Lower lobe of right lung (tissue), 2 donors: ENCODE measurements around the gene CLDN9. TPM values are rescaled to one million over a fixed set of nuclear protein-coding genes. Genes with fewer than 3 reads are reported as not detected.

Experiments
- ATAC-seq, 2 donors: fragments of 200-7000 bp; cut with Tn5 transposase; one replicate each; pipeline ENCODE4 v1.9.1; 2020 to 2022; ENCODE audit warnings: mild to moderate bottlenecking in 2 of 2, moderate library complexity in 2 of 2
- DNase-seq: peaks from one replicate; pipeline ENCODE4 v3.0.0-alpha.2; 2020
- H3K27ac ChIP-seq: fragments of 200-600 bp; one replicate; pipeline ENCODE4 v1.8.0; 2022
- H3K27me3 ChIP-seq: fragments of 200-600 bp; one replicate; pipeline ENCODE4 v1.8.0; 2022; ENCODE audit warnings: low read depth
- H3K36me3 ChIP-seq: fragments of 200-600 bp; one replicate; pipeline ENCODE4 v1.8.0; 2022; ENCODE audit warnings: mild to moderate bottlenecking
- H3K4me1 ChIP-seq: fragments of 200-600 bp; one replicate; pipeline ENCODE4 v1.8.0; 2022
- H3K4me3 ChIP-seq: fragments of 200-600 bp; one replicate; pipeline ENCODE4 v1.8.0; 2022; ENCODE audit warnings: mild to moderate bottlenecking
- H3K9me3 ChIP-seq: fragments of 200-600 bp; one replicate; pipeline ENCODE4 v1.8.0; 2022
- intact Hi-C: fragments of 100-400 bp; cut with DNase I; formaldehyde crosslinking; loops from one replicate; pipeline ENCODE4 v1.11.0; 2022
- total RNA-seq: library from RNA; stranded (reverse); fragmentation: NEBNext Ultra II Directional; extraction: Animal tissue kit (Norgen Biotek cat#: 25700); gene quantifications from one replicate; pipeline ENCODE4 v1.2.1, GENCODE V29; 2021
- TF ChIP-seq, protein P1 (sequence below): fragments of 200-600 bp; IDR thresholded peaks from one replicate; pipeline ENCODE4 v1.8.0; 2022; ENCODE audit warnings: antibody characterized with exemption, mild to moderate bottlenecking
- donor health status: DM: no; HTN: yes; CAD: no; lungs with severe emphysema.

Gene CLDN9
- total RNA-seq, 1 donor from 2014 or later, result 1.0 TPM

GRCh38 chr16:3017344-3017743 lies 4.6 kb downstream of the CLDN9 start:
- Histone ChIP-seq H3K27ac (no peak overlapping the region), H3K27me3 (peaks cover 38% of the 10 kb centered on the region), H3K9me3 (no peaks in the 10 kb centered on the region), H3K36me3 (no peaks in the 10 kb centered on the region), H3K4me3 (no peak overlapping the region), H3K4me1 (peaks cover 40% of the 10 kb centered on the region)
- intact Hi-C loops, result no loop called here
- TF ChIP-seq, protein P1, sequence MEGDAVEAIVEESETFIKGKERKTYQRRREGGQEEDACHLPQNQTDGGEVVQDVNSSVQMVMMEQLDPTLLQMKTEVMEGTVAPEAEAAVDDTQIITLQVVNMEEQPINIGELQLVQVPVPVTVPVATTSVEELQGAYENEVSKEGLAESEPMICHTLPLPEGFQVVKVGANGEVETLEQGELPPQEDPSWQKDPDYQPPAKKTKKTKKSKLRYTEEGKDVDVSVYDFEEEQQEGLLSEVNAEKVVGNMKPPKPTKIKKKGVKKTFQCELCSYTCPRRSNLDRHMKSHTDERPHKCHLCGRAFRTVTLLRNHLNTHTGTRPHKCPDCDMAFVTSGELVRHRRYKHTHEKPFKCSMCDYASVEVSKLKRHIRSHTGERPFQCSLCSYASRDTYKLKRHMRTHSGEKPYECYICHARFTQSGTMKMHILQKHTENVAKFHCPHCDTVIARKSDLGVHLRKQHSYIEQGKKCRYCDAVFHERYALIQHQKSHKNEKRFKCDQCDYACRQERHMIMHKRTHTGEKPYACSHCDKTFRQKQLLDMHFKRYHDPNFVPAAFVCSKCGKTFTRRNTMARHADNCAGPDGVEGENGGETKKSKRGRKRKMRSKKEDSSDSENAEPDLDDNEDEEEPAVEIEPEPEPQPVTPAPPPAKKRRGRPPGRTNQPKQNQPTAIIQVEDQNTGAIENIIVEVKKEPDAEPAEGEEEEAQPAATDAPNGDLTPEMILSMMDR, result no peak
- ATAC-seq, result no peak
- no peak for DNase-seq

DNA sequence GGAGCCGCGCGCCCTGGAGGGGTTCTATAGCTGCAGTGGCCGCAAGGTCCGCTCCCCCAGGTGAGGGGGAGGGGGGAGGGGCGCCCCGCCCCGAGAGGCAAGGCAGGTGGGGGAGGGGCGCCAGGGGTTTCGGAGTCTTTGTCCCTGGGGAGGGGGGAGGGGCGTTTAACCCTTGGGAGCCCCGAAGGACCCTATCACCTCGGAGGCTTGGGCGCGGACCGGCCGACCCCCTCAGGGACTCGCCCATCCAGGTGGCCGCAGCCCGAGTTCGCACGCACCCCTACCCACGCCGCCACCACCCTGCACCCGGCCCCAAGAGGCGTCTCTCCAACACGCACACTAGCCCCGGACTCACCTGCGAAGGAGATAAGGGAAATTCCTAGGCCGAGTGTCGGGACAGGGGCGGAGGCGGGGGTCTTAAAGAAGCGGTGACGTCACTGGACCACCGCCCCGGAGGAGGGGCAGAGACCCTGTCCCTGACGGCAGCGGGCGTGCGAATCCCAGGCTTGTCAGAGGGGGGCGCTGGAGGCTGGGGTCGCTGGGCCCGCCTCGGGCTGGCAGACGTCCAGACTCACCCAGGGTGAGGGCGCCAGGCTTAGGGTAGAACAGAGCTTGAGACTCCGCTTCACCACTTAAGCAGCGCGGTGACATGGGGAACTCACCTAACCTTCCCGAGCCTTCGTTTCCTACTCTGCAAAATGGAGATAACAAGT lies 5.2 kb downstream of the CLDN9 start, which contains the start of gene CLDN6:
CLDN6 (minus strand) TSS at position 390 of the 713 bp plus-strand sequence. CDS start 2,162 bp downstream, outside the sequence.
- no peak for DNase-seq
- Histone ChIP-seq H3K4me1 (peaks cover 47% of the 10 kb centered on the region), H3K27ac (no peak within 1 kb of the TSS), H3K4me3 (no peak within 1 kb of the TSS), H3K27me3 (peaks cover 32% of the 10 kb centered on the region), H3K9me3 (no peaks in the 10 kb centered on the region), H3K36me3 (no peaks in the 10 kb centered on the region)
- ATAC-seq, result no peak
- TF ChIP-seq, protein P1, result peak; percentile 13
- intact Hi-C loops, result no loop called here

GRCh38 chr16:3019594-3020246 lies 7.0 kb downstream of the CLDN9 start:
- TF ChIP-seq, protein P1, result no peak

GRCh38 chr16:3020247-3020603 lies 7.5 kb downstream of the CLDN9 start, which contains the start of gene TNFRSF12A:
Gene TNFRSF12A (plus strand): TSS chr16:3020368. CDS start chr16:3020398, 30 bp downstream.
- TF ChIP-seq, protein P1, result no peak
- Histone ChIP-seq H3K9me3 (no peaks in the 10 kb centered on the region), H3K27ac (peak within 1 kb of the TSS; percentile 94), H3K27me3 (peaks cover 18% of the 10 kb centered on the region), H3K36me3 (no peaks in the 10 kb centered on the region), H3K4me3 (peak within 1 kb of the TSS; percentile 77), H3K4me1 (peaks cover 64% of the 10 kb centered on the region)
- peak; percentile 61 to 66 for ATAC-seq
- DNase-seq, result peak; percentile 88
- intact Hi-C loops, result no loop called here

More at GRCh38 chr16:3019594-3020246, 7.0 kb downstream of the CLDN9 start:
- no peak overlapping the region for H3K27ac ChIP-seq
- intact Hi-C loops, result no loop called here
- peaks cover 59% of the 10 kb centered on the region for H3K4me1 ChIP-seq
- DNase-seq (no peak), ATAC-seq (no peak)
- H3K9me3 ChIP-seq, result no peaks in the 10 kb centered on the region
- H3K4me3 ChIP-seq, result peak overlapping the region; percentile 77
- H3K36me3 ChIP-seq, result no peaks in the 10 kb centered on the region
- peaks cover 18% of the 10 kb centered on the region for H3K27me3 ChIP-seq

GRCh38 chr16:3020604-3021448 lies 8.1 kb downstream of the CLDN9 start:
- peak; percentile 67 to 79 for ATAC-seq
- H3K4me1 ChIP-seq, result peaks cover 66% of the 10 kb centered on the region
- H3K4me3 ChIP-seq, result peak overlapping the region; percentile 77
- no peaks in the 10 kb centered on the region for H3K9me3 ChIP-seq
- DNase-seq, result peak; percentile 89
- peaks cover 18% of the 10 kb centered on the region for H3K27me3 ChIP-seq
- peak overlapping the region; percentile 94 for H3K27ac ChIP-seq
- TF ChIP-seq, protein P1, result no peak
- intact Hi-C loops, result no loop called here
- peaks cover under 1% of the 10 kb centered on the region for H3K36me3 ChIP-seq
